GM19023 (cell line): ENCODE results near the gene PLCL2.
"Not testable (repeated sequence)": the region's sequence is repeated elsewhere in the genome, so short reads cannot be mapped to it uniquely, and the experiment has no call there.

Source experiments
- ATAC-seq: cut with Tn5 transposase; IDR thresholded peaks from one replicate; pipeline ENCODE4 v1.9.1; 2021; ENCODE audit warnings: mild to moderate bottlenecking, moderate library complexity; ENCODE audit not compliant: unreplicated experiment

PLCL2 gene

GRCh38 chr3:17065881-17066280 lies 181.1 kb downstream of the PLCL2 start:
- no peak for ATAC-seq

GRCh38 chr3:17069754-17070153 lies 185.0 kb downstream of the PLCL2 start:
- ATAC-seq = no peak

GRCh38 chr3:17070161-17070959 lies 185.6 kb downstream of the PLCL2 start:
- no peak for ATAC-seq

DNA sequence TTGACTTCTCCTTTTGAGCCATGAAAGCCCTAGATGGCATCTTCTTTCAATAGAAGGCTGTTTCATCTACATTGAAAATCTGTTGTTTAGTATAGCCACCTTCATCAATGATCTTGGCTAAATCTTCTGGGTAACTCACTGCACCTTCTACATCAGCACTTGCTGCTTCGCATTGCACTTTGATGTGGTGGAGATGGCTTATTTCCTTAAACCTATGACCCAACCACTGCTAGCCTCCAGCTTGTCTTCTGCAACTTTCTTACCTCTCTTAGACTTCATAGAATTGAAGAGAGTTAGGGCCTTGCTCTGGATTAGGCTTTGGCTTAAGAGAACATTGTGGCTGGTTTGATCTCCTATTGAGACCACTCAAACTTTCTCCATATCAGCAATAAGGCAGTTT lies 189.8 kb downstream of the PLCL2 start:
- no peak for ATAC-seq

- ATAC-seq = no peak
Measured at GRCh38 chr3:17075358-17075757, 190.6 kb downstream of the PLCL2 start.

DNA sequence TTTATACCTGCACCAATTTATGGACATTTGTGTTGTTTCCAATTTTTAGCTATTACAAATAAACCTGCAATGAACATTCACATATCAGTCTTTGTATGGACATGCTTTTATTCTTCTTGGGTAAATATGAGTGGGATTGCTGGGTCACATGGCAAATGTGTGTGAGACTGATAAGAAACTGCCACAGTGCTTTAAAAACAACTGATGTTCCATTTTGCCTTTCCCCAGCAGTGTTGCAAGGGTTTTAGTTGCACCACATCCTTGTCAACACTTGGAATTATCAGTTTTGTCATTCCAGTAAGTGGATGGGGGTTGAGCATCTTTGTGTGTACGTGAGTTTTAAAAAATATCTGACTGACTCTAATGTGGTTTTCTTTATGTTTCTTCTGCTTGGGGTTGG lies 191.2 kb downstream of the PLCL2 start:
- no peak for ATAC-seq

GRCh38 chr3:17076940-17077605 lies 192.3 kb downstream of the PLCL2 start:
- ATAC-seq = no peak

DNA sequence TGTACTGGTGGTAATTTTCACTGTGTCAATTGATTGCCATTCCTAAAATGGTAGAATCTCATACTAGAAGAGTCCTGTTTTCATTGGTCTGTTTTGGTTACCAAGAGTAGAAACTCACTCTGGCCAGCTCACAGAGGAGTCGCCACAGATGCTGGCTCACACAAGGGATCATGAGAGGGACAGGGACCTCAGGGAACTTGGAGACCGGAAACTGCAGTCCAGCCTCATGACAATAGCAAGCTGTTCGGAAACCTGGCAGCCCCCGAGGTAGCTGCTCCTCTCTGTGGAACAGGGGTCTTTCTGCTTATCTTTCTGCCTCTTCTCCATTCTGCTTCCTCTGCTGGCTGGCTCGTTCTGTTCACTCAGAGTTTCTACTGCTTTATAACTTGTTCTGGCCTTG lies 192.9 kb downstream of the PLCL2 start:
- ATAC-seq = no peak

DNA sequence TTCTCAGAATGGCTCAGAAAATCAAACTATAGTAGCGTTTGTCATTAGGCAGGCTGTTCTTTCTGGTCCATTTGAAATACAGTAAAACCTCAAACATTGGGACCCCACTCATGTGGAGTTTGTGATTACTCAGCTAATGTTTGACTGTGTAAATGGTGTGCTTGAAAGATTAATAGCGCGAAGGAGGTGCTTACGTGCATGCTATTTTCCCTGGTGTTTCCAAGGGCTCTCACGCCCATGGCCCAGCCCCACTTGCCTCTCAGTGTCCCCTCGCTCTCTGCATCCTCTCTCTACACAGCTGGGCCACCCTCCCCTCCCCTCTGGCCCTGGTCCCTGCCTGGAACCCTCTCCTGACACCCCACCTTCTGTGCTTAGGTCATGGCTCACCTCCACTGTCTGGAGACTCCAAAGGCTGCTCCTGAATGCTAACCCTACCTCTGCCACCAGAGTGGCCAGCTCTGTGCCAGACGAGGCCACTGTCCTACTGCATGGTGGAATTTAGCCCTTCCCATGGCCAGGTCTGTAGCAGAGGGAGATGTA lies 194.2 kb downstream of the PLCL2 start:
- ATAC-seq = no peak

GRCh38 chr3:17079933-17080332 lies 195.2 kb downstream of the PLCL2 start:
- ATAC-seq = no peak

GRCh38 chr3:17081520-17081919 lies 196.8 kb downstream of the PLCL2 start:
- ATAC-seq = no peak

- no peak for ATAC-seq
Measured at GRCh38 chr3:17087509-17087908, 202.8 kb downstream of the PLCL2 start.

- no peak for ATAC-seq
Measured at GRCh38 chr3:17088017-17088416, 203.3 kb downstream of the PLCL2 start.

DNA sequence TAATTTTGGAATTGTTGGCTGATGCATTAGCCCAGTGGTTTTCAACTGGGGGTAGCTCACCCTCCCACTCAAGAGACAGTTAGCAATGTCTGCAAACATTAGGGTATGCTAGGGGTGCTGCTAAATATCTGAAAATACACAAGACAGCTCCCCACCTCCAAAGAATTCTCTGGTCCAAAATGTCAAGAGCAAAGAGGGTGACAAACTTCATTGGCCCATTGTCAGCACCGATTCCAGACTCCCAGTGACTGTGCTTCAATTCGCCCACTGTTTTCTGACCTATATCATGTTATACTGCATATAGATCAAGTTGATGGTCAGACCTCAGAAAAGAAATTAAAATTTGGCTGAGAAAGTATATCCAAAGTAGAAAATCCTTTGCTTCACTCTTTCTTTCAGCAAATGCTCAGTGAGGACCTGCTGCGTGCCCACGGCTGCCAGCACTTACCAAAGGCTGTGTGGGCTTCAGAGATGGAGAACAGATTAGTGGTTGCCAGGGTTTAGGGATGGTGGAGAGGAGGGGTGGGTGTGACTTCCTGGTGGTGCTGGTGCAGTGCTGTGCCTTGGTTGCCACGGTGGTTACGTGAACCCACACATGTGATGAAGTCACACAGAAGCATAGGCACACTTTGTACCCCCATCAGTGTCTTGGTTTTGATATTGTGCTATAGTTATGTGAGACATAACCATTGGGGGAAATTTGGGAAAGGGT lies 204.0 kb downstream of the PLCL2 start:
- ATAC-seq = no peak

DNA sequence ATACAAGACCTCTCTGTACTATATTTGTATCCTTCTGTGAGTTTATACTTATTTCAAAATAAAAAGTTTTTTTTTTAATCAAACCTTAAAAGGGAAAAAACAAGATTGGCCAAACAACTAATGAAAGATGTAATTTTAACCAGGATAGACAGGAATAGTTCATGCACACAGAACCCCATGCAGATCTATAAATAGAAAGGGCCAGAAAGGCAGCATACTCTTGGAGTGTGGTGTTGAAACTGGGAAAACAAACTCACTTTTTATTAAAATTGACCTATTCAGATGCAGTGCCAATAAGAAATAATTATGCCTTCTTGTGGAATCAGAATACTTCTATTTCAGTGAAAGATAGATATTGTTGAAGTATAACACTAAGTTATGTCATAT lies 204.6 kb downstream of the PLCL2 start:
- ATAC-seq = no peak

GRCh38 chr3:17090280-17090983 lies 205.7 kb downstream of the PLCL2 start:
- no peak for ATAC-seq

GRCh38 chr3:17091910-17092582 lies 207.3 kb downstream of the PLCL2 start:
- ATAC-seq = no peak

GRCh38 chr3:17092583-17092933 lies 207.8 kb downstream of the PLCL2 start:
- ATAC-seq = no peak

DNA sequence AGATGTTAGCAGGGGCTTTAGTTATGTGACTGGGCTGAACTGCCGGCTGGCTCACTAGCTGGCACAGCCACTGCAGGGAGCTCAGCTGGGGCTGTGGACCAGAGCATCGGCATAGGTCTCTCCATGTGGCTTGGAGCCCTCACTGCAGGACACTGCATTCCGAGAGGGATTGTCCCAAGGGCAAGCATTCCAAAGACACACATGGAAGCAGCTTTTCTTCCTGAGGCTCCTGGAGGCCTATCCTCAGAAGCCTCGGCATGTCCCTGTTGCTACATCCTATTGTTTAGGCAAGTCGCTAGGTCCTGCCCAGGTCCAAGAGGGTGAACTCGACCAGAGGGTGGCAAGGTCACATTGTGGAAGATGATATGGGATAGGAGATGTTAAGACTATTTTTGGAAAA lies 209.8 kb downstream of the PLCL2 start:
- ATAC-seq = no peak

DNA sequence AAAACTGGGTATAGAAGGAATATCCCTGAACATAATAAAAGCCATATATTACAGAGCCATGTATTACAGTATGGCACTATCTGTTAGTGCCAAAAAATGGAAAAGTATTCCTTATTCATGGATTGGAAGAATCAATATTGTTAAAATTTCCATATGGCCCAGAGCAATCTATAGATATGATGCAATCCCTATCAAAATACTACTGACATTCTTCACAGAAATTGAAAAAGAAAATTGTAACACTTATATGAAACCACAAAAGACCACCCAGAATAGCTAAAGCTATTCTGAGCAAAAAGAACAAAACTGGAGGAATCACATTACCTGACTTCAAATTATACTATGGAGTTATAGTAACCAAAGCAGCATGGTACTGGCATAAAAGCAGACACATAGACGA lies 218.8 kb downstream of the PLCL2 start:
- ATAC-seq = no peak

DNA sequence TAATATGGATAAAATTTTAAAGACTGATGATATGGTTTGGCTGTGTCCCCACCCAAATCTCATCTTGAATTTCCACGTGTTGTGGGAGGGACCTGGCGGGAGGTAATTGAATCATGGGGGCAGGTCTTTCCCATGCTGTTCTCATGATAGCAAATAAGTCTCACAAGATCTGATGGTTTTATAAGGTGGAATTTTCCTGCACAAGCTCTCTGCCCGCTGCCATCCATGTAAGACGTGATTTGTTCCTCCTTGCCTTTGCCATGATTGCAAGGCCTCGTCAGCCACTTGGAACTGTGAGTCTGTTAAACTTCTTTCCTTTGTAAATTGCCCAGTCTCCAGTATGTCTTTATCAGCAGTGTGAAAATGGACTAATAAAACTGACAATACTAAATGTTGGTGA lies 222.0 kb downstream of the PLCL2 start:
- not testable (repeated sequence) for ATAC-seq
